ENCODE data around the gene FRMD3. TPM values are rescaled to one million over a fixed set of nuclear protein-coding genes. Genes with fewer than 3 reads are reported as not detected.

Gene FRMD3
- total RNA-seq, 1 experiment from 2014 or later, result 1.4 TPM

- no peak for TF ChIP-seq GTF2I (CRISPR knock-in tag; conservative IDR thresholded peaks at IDR 0.05)
- TF ChIP-seq ARID4B (CRISPR knock-in tag; IDR thresholded peaks at IDR 0.05; ENCODE audit: borderline replicate concordance), result no peak
- TF ChIP-seq ZNF138 (CRISPR knock-in tag; conservative IDR thresholded peaks at IDR 0.05), result no peak
- no peak for TF ChIP-seq USF1 (CRISPR knock-in tag; IDR thresholded peaks at IDR 0.05)
- TF ChIP-seq ESRRA (CRISPR knock-in tag; IDR thresholded peaks at IDR 0.05; ENCODE audit: borderline replicate concordance), result no peak
Measured at GRCh38 chr9:83342006-83342405, 196.2 kb downstream of the FRMD3 start (continued).

- no peak overlapping the region for H3K27ac Mint-ChIP-seq
- no peaks in the 10 kb centered on the region for H3K27me3 Mint-ChIP-seq (ENCODE audit: low read depth)
- ChIA-PET CTCF (interaction anchor here (2.1 kb wide), 1 partner anchor 204 kb away, joined by 5 read pairs; no protein-coding TSS in a partner anchor), POLR2A (no interaction called here)
- TF ChIP-seq MYBL2 (CRISPR knock-in tag; IDR thresholded peaks at IDR 0.05), result no peak
- TF ChIP-seq TCF7 (CRISPR knock-in tag; IDR thresholded peaks at IDR 0.05; ENCODE audit: low read depth), result no peak
- TF ChIP-seq RORB (CRISPR knock-in tag; IDR thresholded peaks at IDR 0.05), result no peak
- no peak for TF ChIP-seq NFE2L1 (CRISPR knock-in tag; IDR thresholded peaks at IDR 0.05)
- TF ChIP-seq TP53 (CRISPR knock-in tag; IDR thresholded peaks at IDR 0.05), result no peak
- no peak for TF ChIP-seq IRF2 (CRISPR knock-in tag; IDR thresholded peaks at IDR 0.05; ENCODE audit: borderline replicate concordance, low read depth)
- no peak for TF ChIP-seq ARID4B (CRISPR knock-in tag; IDR thresholded peaks at IDR 0.05; ENCODE audit: borderline replicate concordance)
- TF ChIP-seq ZNF396 (CRISPR knock-in tag; IDR thresholded peaks at IDR 0.05; ENCODE audit: borderline replicate concordance), result no peak
- H3K4me3 Mint-ChIP-seq, result no peak overlapping the region
- peaks cover 9% of the 10 kb centered on the region for H3K9me3 Mint-ChIP-seq
- DNase-seq (ENCODE audit: low spot score) (no peak), ATAC-seq (no peak)
- H3K36me3 Mint-ChIP-seq, result no peaks in the 10 kb centered on the region
- H3K4me1 Mint-ChIP-seq, result peaks cover 8% of the 10 kb centered on the region
Measured at GRCh38 chr9:83340451-83340850, 197.8 kb downstream of the FRMD3 start.

- Mint-ChIP-seq H3K9me3 (peaks cover 9% of the 10 kb centered on the region), H3K36me3 (no peaks in the 10 kb centered on the region), H3K4me3 (no peak overlapping the region), H3K4me1 (peaks cover 8% of the 10 kb centered on the region), H3K27ac (no peak overlapping the region), H3K27me3 (ENCODE audit: low read depth) (no peaks in the 10 kb centered on the region)
- ATAC-seq, result no peak
- DNase-seq (ENCODE audit: low spot score), result no peak
- POLR2A ChIA-PET, result no interaction called here
- CTCF ChIA-PET, result interaction anchor here (1.1 kb wide), 1 partner anchor 205 kb away, joined by 5 read pairs; no protein-coding TSS in a partner anchor
- TF ChIP-seq E2F1 (CRISPR knock-in tag; IDR thresholded peaks at IDR 0.05), result no peak
- TF ChIP-seq NFE2L1 (CRISPR knock-in tag; IDR thresholded peaks at IDR 0.05), result no peak
- TF ChIP-seq NFYB (CRISPR knock-in tag; conservative IDR thresholded peaks at IDR 0.05; ENCODE audit: low read depth), result no peak
- no peak for TF ChIP-seq FOXK1 (CRISPR knock-in tag; IDR thresholded peaks at IDR 0.05)
- no peak for TF ChIP-seq ZNF532 (CRISPR knock-in tag; IDR thresholded peaks at IDR 0.05; ENCODE audit: borderline replicate concordance)
- TF ChIP-seq SP1 (CRISPR knock-in tag; conservative IDR thresholded peaks at IDR 0.05), result no peak
- no peak for TF ChIP-seq GABPB1 (CRISPR knock-in tag; IDR thresholded peaks at IDR 0.05)
- TF ChIP-seq IRF2 (CRISPR knock-in tag; IDR thresholded peaks at IDR 0.05; ENCODE audit: borderline replicate concordance, low read depth), result no peak
- TF ChIP-seq ATF3 (CRISPR knock-in tag; conservative IDR thresholded peaks at IDR 0.05), result no peak
Measured at GRCh38 chr9:83339435-83339834, 198.8 kb downstream of the FRMD3 start.

All from WTC11 (cell line).